IMR-90 (cell line): ENCODE data around the gene EIF5A2. TPM values are rescaled to one million over a fixed set of nuclear protein-coding genes. Genes with fewer than 3 reads are reported as not detected.

Experiments used
- ATAC-seq: fragments of 200-7000 bp; cut with Tn5 transposase; 2 replicates; pipeline ENCODE4 v1.9.1; 2020; ENCODE audit warnings: low read depth, mild to moderate bottlenecking, moderate library complexity
- BruUV-seq: library from RNA; stranded (reverse); fragments of 400-500 nt; replicated peaks from 2 replicates; lab custom pipeline; 2021; lab: Mats Ljungman, UMichigan
- CTCF ChIA-PET: fragments of 300-600 bp; formaldehyde crosslinking; extraction: SDS; loops from one replicate; lab custom pipeline; 2021; ENCODE audit warnings: antibody characterized with exemption; lab: Yijun Ruan, JAX
- POLR2A ChIA-PET: fragments of 300-600 bp; sonication (Branson Sonifier 250); formaldehyde crosslinking; loops from one replicate; lab custom pipeline; 2022; ENCODE audit warnings: antibody characterized with exemption; ENCODE audit not compliant: unreplicated experiment; lab: Charles Lee
- DNase-seq: peaks from one replicate; pipeline ENCODE4 v3.0.0; 2013
- H2AFZ ChIP-seq: replicated peaks from 2 replicates; pipeline ENCODE3; 2013; ENCODE audit warnings: low read length, mild to moderate bottlenecking; ENCODE audit not compliant: poor library complexity
- H2AK5ac ChIP-seq: 2 replicates; pipeline ENCODE4 v1.6.1; 2013; ENCODE audit warnings: low read depth, low read length, inconsistent platforms
- H2AK9ac ChIP-seq: replicated peaks from 2 replicates; pipeline ENCODE3; 2013; ENCODE audit warnings: mild to moderate bottlenecking, low read depth, low read length, moderate library complexity; ENCODE audit not compliant: poor library complexity
- H2BK120ac ChIP-seq: 2 replicates; pipeline ENCODE4 v1.6.1; 2013; ENCODE audit warnings: low read depth, low read length, inconsistent platforms
- H2BK15ac ChIP-seq: 3 replicates; pipeline ENCODE4 v1.6.1; 2013; ENCODE audit warnings: low read depth, low read length, inconsistent platforms
- H2BK20ac ChIP-seq: 2 replicates; pipeline ENCODE4 v1.6.1; 2013; ENCODE audit warnings: low read depth, mild to moderate bottlenecking, inconsistent platforms, low read length, moderate library complexity
- H2BK5ac ChIP-seq: 2 replicates; pipeline ENCODE4 v1.6.1; 2013; ENCODE audit warnings: mild to moderate bottlenecking, low read depth, low read length, inconsistent platforms; ENCODE audit not compliant: poor library complexity, severe bottlenecking
- H3K14ac ChIP-seq: replicated peaks from 2 replicates; pipeline ENCODE4 v1.6.1; 2013; ENCODE audit warnings: low read depth, low read length, inconsistent platforms
- H3K18ac ChIP-seq: 2 replicates; pipeline ENCODE4 v1.6.1; 2013; ENCODE audit warnings: low read depth, low read length, control low read depth
- H3K23ac ChIP-seq: 2 replicates; pipeline ENCODE4 v1.6.1; 2013; ENCODE audit warnings: low read depth, low read length, inconsistent platforms
- H3K27ac ChIP-seq: 2 replicates; pipeline ENCODE4 v1.5.1; 2013; ENCODE audit warnings: mild to moderate bottlenecking, control low read depth, low read length; ENCODE audit not compliant: insufficient read depth
- H3K27me3 ChIP-seq: 2 replicates; pipeline ENCODE4 v1.6.1; 2013; ENCODE audit warnings: low read length; ENCODE audit not compliant: control insufficient read depth, insufficient read depth
- H3K36me3 ChIP-seq: 2 replicates; pipeline ENCODE4 v1.6.1; 2013; ENCODE audit warnings: low read length, mixed read lengths; ENCODE audit not compliant: control insufficient read depth, insufficient read depth
- H3K4ac ChIP-seq: 2 replicates; pipeline ENCODE4 v1.6.1; 2013; ENCODE audit warnings: low read depth, low read length, inconsistent platforms
- H3K4me1 ChIP-seq: 2 replicates; pipeline ENCODE4 v1.6.1; 2013; ENCODE audit warnings: low read length, mixed read lengths; ENCODE audit not compliant: control insufficient read depth, insufficient read depth
- H3K4me2 ChIP-seq: 2 replicates; pipeline ENCODE4 v1.6.1; 2013; ENCODE audit warnings: low read depth, mild to moderate bottlenecking, control low read depth, low read length, moderate library complexity
- H3K4me3 ChIP-seq: 2 replicates; pipeline ENCODE4 v1.5.1; 2013; ENCODE audit warnings: low read depth, mild to moderate bottlenecking, control low read depth, low read length, moderate library complexity; ENCODE audit not compliant: insufficient read depth
- H3K56ac ChIP-seq: 2 replicates; pipeline ENCODE4 v1.6.1; 2013; ENCODE audit warnings: low read length, inconsistent platforms; ENCODE audit not compliant: insufficient read depth; ENCODE audit errors: extremely low read depth
- H3K79me1 ChIP-seq, 2 experiments: 2 replicates each; pipeline ENCODE4 v1.6.1; 2013; ENCODE audit warnings: low read length in 2 of 2, inconsistent platforms in 1 of 2, low read depth in 1 of 2
- H3K9ac ChIP-seq: 2 replicates; pipeline ENCODE4 v1.6.1; 2013; ENCODE audit warnings: low read depth, low read length, control low read depth
- H3K9me1 ChIP-seq: 2 replicates; pipeline ENCODE4 v1.6.1; 2013; ENCODE audit warnings: low read length, inconsistent platforms; ENCODE audit not compliant: insufficient read depth
- H3K9me3 ChIP-seq: 2 replicates; pipeline ENCODE4 v1.6.1; 2013; ENCODE audit warnings: low read length; ENCODE audit not compliant: control insufficient read depth, insufficient read depth
- H4K20me1 ChIP-seq: 2 replicates; pipeline ENCODE4 v1.6.1; 2013; ENCODE audit warnings: low read length, inconsistent platforms; ENCODE audit not compliant: insufficient read depth
- H4K5ac ChIP-seq: 2 replicates; pipeline ENCODE4 v1.6.1; 2013; ENCODE audit warnings: mild to moderate bottlenecking, low read depth, low read length, control low read depth
- H4K8ac ChIP-seq, 2 experiments: 2 replicates each; pipeline ENCODE4 v1.6.1; 2013; ENCODE audit warnings: low read depth in 2 of 2, low read length in 2 of 2, control low read depth in 1 of 2, inconsistent platforms in 1 of 2
- H4K91ac ChIP-seq: 2 replicates; pipeline ENCODE4 v1.6.1; 2013; ENCODE audit warnings: low read depth, low read length, inconsistent platforms; ENCODE audit not compliant: insufficient read depth
- ELK1 ChIP-seq: fragments of 150-350 bp; IDR thresholded peaks from 2 replicates; pipeline ENCODE4 v1.6.1; 2016; ENCODE audit warnings: low read depth, mild to moderate bottlenecking, low read length, moderate library complexity, borderline replicate concordance
- MAFK ChIP-seq: IDR thresholded peaks from 2 replicates; pipeline ENCODE4 v1.6.1; 2012; ENCODE audit warnings: low read depth, low read length, improper control_type of control experiment
- SMC3 ChIP-seq: fragments of 150-350 bp; IDR thresholded peaks from 2 replicates; pipeline ENCODE4 v1.6.1; 2016; ENCODE audit warnings: low read depth, mild to moderate bottlenecking, antibody characterized with exemption, low read length, moderate library complexity
- WGBS, 2 experiments: methylation state at CpG; one replicate each; pipeline versions ENCODE4 v1.1.5 to v1.1.7; 2013; ENCODE audit warnings: missing lambda C conversion rate in 2 of 2; ENCODE audit not compliant: insufficient read length in 1 of 2; ENCODE audit errors: extremely low coverage in 2 of 2; 5-methylcytosine and 5-hydroxymethylcytosine counted together
- dilution Hi-C: fragments of 300-500 bp; cut with HindIII; formaldehyde crosslinking; loops from one replicate; pipeline ENCODE4 v1.14.3; 2018; ENCODE audit warnings: low sequenced_read_pairs; ENCODE audit not compliant: unreplicated experiment
- in situ Hi-C: fragments of 300-500 bp; cut with MboI; formaldehyde crosslinking; loops from 3 replicates; pipeline ENCODE4 v1.14.3; 2019; ENCODE audit warnings: low sequenced_read_pairs, inconsistent platforms, mixed read lengths
- intact Hi-C: fragments of 100-400 bp; cut with micrococcal nuclease; formaldehyde crosslinking; loops from 2 replicates; pipeline ENCODE4 v1.10.0; 2022
- polyA plus RNA-seq, 3 experiments: library from polyadenylated mRNA; depleted of rRNA; stranded (reverse); fragments of >200 nt; gene quantifications; 2 replicates each; pipeline ENCODE4 v1.2.3, GENCODE V29; 2012; ENCODE audit warnings: low replicate concordance in 1 of 3
- total RNA-seq: library from RNA; depleted of rRNA; stranded (reverse); fragments of >200 nt; gene quantifications from 2 replicates; pipeline ENCODE4 v1.2.3, GENCODE V29; 2012

The EIF5A2 gene
- total and polyA plus RNA-seq, 2 of the 4 experiments (the other 2 are of a cell fraction), result 7.7 to 7.8 TPM

GRCh38 chr3:170953229-170953628 is 44.8 kb upstream of the EIF5A2 start:
- Histone ChIP-seq H3K4me2 (no peak overlapping the region), H4K91ac (no peak overlapping the region), H3K18ac (no peak overlapping the region), H2BK5ac (no peak overlapping the region), H2AK9ac (no peak overlapping the region), H2BK120ac (no peak overlapping the region), H3K4me3 (no peak overlapping the region), H2AFZ (no peak overlapping the region), H4K8ac (no peak overlapping the region), H3K9me1 (no peaks in the 10 kb centered on the region), H3K56ac (no peak overlapping the region), H3K9ac (no peak overlapping the region), H3K27ac (no peak overlapping the region), H3K9me3 (no peaks in the 10 kb centered on the region), H3K4ac (no peak overlapping the region), H2AK5ac (no peak overlapping the region), H4K20me1 (no peaks in the 10 kb centered on the region), H3K27me3 (peaks cover 13% of the 10 kb centered on the region), H4K5ac (no peak overlapping the region), H2BK15ac (no peak overlapping the region), H3K23ac (no peak overlapping the region), H2BK20ac (no peak overlapping the region), H3K14ac (no peak overlapping the region), H3K4me1 (no peaks in the 10 kb centered on the region), H3K79me1 (no peaks in the 10 kb centered on the region), H3K36me3 (no peaks in the 10 kb centered on the region)
- WGBS, 2 experiments, result 76% methylated on average over 3 of the region's 13 CpGs; no CpG with 5 or more reads in 1 of the 2 experiments
- ChIA-PET POLR2A (no interaction called here), CTCF (interaction anchor here (1.4 kb wide), 1 partner anchor 43 kb away, joined by 3 read pairs; no protein-coding TSS in a partner anchor)
- ATAC-seq (no peak), DNase-seq (no peak)
- no TSS peak for BruUV-seq
- no peak for TF ChIP-seq MAFK
- TF ChIP-seq SMC3, result no peak
- no peak for TF ChIP-seq ELK1
- intact Hi-C loops, result no loop called here
- dilution Hi-C loops, result no loop called here
- in situ Hi-C loops, result loop anchor here (25.0 kb wide), 1 partner anchor 809 kb away; no protein-coding TSS in a partner anchor
